Astrocyte of the cerebellum (primary cell): ENCODE results near the gene ANO7.

ENCODE experiments used
- DNase-seq: peaks from one replicate; pipeline ENCODE4 v3.0.0-alpha.2; 2011; ENCODE audit warnings: low read depth
- H3K4me3 ChIP-seq: 2 replicates; pipeline ENCODE4 v1.5.1; 2011; ENCODE audit warnings: mild to moderate bottlenecking, low read depth, low read length, moderate library complexity
- CTCF ChIP-seq: IDR thresholded peaks from 2 replicates; pipeline ENCODE4 v1.5.1; 2012; ENCODE audit warnings: low read length, low read depth, moderate library complexity, mild to moderate bottlenecking; ENCODE audit errors: missing control alignments
- in situ Hi-C: cut with HindIII; loops from 2 replicates; pipeline ENCODE4 v1.10.0; 2017; ENCODE audit warnings: low sequenced_read_pairs

Gene ANO7

GRCh38 chr2:241182126-241182525, 6.4 kb upstream of the ANO7 start:
- in situ Hi-C loops, result no loop called here

GRCh38 chr2:241182531-241183133, 5.8 kb upstream of the ANO7 start:
- no peak overlapping the region for H3K4me3 ChIP-seq
- TF ChIP-seq CTCF, result no peak
- in situ Hi-C loops, result no loop called here
- DNase-seq, result no peak

More at GRCh38 chr2:241182126-241182525, 6.4 kb upstream of the ANO7 start:
- DNase-seq, result no peak
- H3K4me3 ChIP-seq, result no peak overlapping the region
- no peak for TF ChIP-seq CTCF

GRCh38 chr2:241183221-241183620, 5.3 kb upstream of the ANO7 start:
- no peak for TF ChIP-seq CTCF

GRCh38 chr2:241184901-241185300, 3.6 kb upstream of the ANO7 start:
- no peak overlapping the region for H3K4me3 ChIP-seq
- no peak for TF ChIP-seq CTCF
- DNase-seq, result no peak
- in situ Hi-C loops, result no loop called here

More at GRCh38 chr2:241183221-241183620, 5.3 kb upstream of the ANO7 start:
- DNase-seq, result no peak
- in situ Hi-C loops, result no loop called here
- no peak overlapping the region for H3K4me3 ChIP-seq

GRCh38 chr2:241185961-241186360, 2.5 kb upstream of the ANO7 start:
- no peak for TF ChIP-seq CTCF

GRCh38 chr2:241187101-241187917, 1.2 kb upstream of the ANO7 start:
- no peak for DNase-seq
- no peak for TF ChIP-seq CTCF
- no peak overlapping the region for H3K4me3 ChIP-seq
- in situ Hi-C loops, result no loop called here

More at GRCh38 chr2:241185961-241186360, 2.5 kb upstream of the ANO7 start:
- no peak for DNase-seq
- no peak overlapping the region for H3K4me3 ChIP-seq
- in situ Hi-C loops, result no loop called here
